Keratinocyte (primary cell): ENCODE measurements around the gene TNFRSF25. TPM values are rescaled to one million over a fixed set of nuclear protein-coding genes. Genes with fewer than 3 reads are reported as not detected.

Experiments used
- DNase-seq: peaks from one replicate; pipeline ENCODE4 v3.0.0-alpha.2; 2011; ENCODE audit warnings: low read depth, missing footprints, low spot score
- FAIRE-seq: peaks from 2 replicates; lab custom pipeline; 2011; peaks lifted over from hg19 to GRCh38; lab: Jason Lieb, UNC
- H2AFZ ChIP-seq: 2 replicates; pipeline ENCODE4 v1.6.0; 2012; ENCODE audit warnings: low read length, control low read depth, inconsistent platforms; ENCODE audit not compliant: control insufficient read depth
- H3K27ac ChIP-seq: 2 replicates; pipeline ENCODE4 v1.5.1; 2011; ENCODE audit warnings: low read length; ENCODE audit not compliant: control insufficient read depth, insufficient read depth
- H3K27me3 ChIP-seq: 3 replicates; pipeline ENCODE4 v1.6.0; 2011; ENCODE audit warnings: low read length; ENCODE audit not compliant: control insufficient read depth, insufficient read depth; ENCODE audit errors: extremely low read depth
- H3K36me3 ChIP-seq, 2 experiments: 2 replicates in 1 of 2; 3 replicates in 1 of 2; pipeline ENCODE4 v1.5.1; 2011; ENCODE audit warnings: low read length in 2 of 2, mild to moderate bottlenecking in 1 of 2; ENCODE audit not compliant: control insufficient read depth in 2 of 2, insufficient read depth in 2 of 2; ENCODE audit errors: extremely low read depth in 1 of 2
- H3K4me1 ChIP-seq: 3 replicates; pipeline ENCODE4 v1.5.1; 2011; ENCODE audit warnings: low read length; ENCODE audit not compliant: control insufficient read depth, insufficient read depth; ENCODE audit errors: extremely low read depth
- H3K4me2 ChIP-seq: 3 replicates; pipeline ENCODE4 v1.6.0; 2011; ENCODE audit warnings: low read depth, low read length; ENCODE audit not compliant: control insufficient read depth, insufficient read depth; ENCODE audit errors: extremely low read depth
- H3K4me3 ChIP-seq, 3 experiments: fragments of 200-600 bp in 1 of 3; sonication (generic) in 1 of 3; 2 replicates in 2 of 3; 3 replicates in 1 of 3; pipeline ENCODE4 v1.5.1; 2011 to 2016; ENCODE audit warnings: low read length in 3 of 3, mild to moderate bottlenecking in 3 of 3, control low read depth in 2 of 3, inconsistent platforms in 1 of 3, low read depth in 1 of 3, mixed read lengths in 1 of 3, mixed run types in 1 of 3, moderate library complexity in 1 of 3; ENCODE audit not compliant: control insufficient read depth in 2 of 3, insufficient read depth in 2 of 3; ENCODE audit errors: extremely low read depth in 1 of 3
- H3K79me2 ChIP-seq: 2 replicates; pipeline ENCODE4 v1.6.0; 2012; ENCODE audit warnings: low read length; ENCODE audit not compliant: control insufficient read depth, insufficient read depth
- H3K9ac ChIP-seq: 3 replicates; pipeline ENCODE4 v1.6.0; 2011; ENCODE audit warnings: low read length; ENCODE audit not compliant: control insufficient read depth, insufficient read depth; ENCODE audit errors: extremely low read depth
- H3K9me1 ChIP-seq: 3 replicates; pipeline ENCODE4 v1.6.0; 2011; ENCODE audit warnings: low read length; ENCODE audit not compliant: control insufficient read depth, insufficient read depth; ENCODE audit errors: extremely low read depth
- H3K9me3 ChIP-seq: 2 replicates; pipeline ENCODE4 v1.5.1; 2012; ENCODE audit warnings: low read depth, low read length; ENCODE audit not compliant: control insufficient read depth
- H4K20me1 ChIP-seq: 3 replicates; pipeline ENCODE4 v1.6.0; 2011; ENCODE audit warnings: low read length; ENCODE audit not compliant: control insufficient read depth, insufficient read depth; ENCODE audit errors: extremely low read depth
- EZH2 ChIP-seq: IDR thresholded peaks from one replicate; pipeline ENCODE4 v1.6.1; 2012; ENCODE audit warnings: inconsistent platforms, mild to moderate bottlenecking, low read length, moderate library complexity
- dilution Hi-C: fragments of 300-500 bp; cut with MboI; formaldehyde crosslinking; loops from one replicate; pipeline ENCODE4 v1.7.0; 2020; ENCODE audit warnings: low sequenced_read_pairs; ENCODE audit not compliant: extremely low pct_ligation_motif_present
- polyA plus RNA-seq, 5 experiments: library from polyadenylated mRNA; depleted of rRNA in 3 of 5; stranded (reverse) in 3 of 5; stranded (forward) in 1 of 5; unstranded in 1 of 5; fragments of >200 nt; gene quantifications; 1 replicate in 1 of 5; 2 replicates in 3 of 5; 3 replicates in 1 of 5; pipeline versions ENCODE4 v1.2.1 to v1.2.3, GENCODE V29; 2011 to 2012; ENCODE audit warnings: missing spikeins in 2 of 5, low read depth in 1 of 5, low replicate concordance in 1 of 5
- TF ChIP-seq, protein P1 (sequence below), 3 experiments: IDR thresholded peaks in 1 of 3; conservative IDR thresholded peaks in 1 of 3; optimal IDR thresholded peaks in 1 of 3; 2 replicates in 2 of 3; 3 replicates in 1 of 3; pipeline versions ENCODE3 to v1.5.1; 2011; ENCODE audit warnings: low read length in 3 of 3, mild to moderate bottlenecking in 3 of 3, moderate library complexity in 2 of 3, control low read depth in 1 of 3, inconsistent platforms in 1 of 3; ENCODE audit not compliant: insufficient read depth in 2 of 3; ENCODE audit errors: extremely low read depth in 1 of 3

Gene TNFRSF25
- polyA plus RNA-seq, 1 donor (not counting 4 experiments of a cell fraction or from before 2014, with no cell fraction given): 12.4 TPM

DNA sequence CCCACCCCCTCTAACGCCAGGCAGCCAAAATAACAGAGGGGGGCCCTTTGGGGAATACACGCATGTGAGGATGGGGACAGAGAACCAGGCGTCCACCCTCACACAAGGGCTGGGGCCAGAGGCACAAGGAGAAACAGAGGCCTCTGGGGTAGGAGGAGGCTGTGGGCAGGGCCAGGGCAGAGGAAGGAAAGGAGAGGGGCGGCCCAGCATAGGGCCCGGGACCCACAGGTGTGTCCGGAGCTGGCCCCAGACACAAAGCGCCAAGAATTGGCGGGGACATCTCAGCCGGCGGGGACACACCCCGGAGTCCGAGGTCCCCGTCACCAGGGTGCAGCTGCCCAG lies 18.8 kb upstream of the TNFRSF25 start:
- Histone ChIP-seq H3K79me2 (peaks cover 30% of the 10 kb centered on the region), H3K9me1 (no peaks in the 10 kb centered on the region), H2AFZ (no peak overlapping the region), H3K36me3 (peaks cover 7 to 29% of the 10 kb centered on the region in 2 experiments), H3K9me3 (no peaks in the 10 kb centered on the region), H3K4me2 (peak overlapping the region; percentile 66), H3K4me1 (peaks cover 42% of the 10 kb centered on the region), H3K4me3 (peak overlapping the region; percentile 38 to 67 (median 44)), H3K27ac (no peak overlapping the region), H4K20me1 (no peaks in the 10 kb centered on the region), H3K27me3 (no peaks in the 10 kb centered on the region), H3K9ac (peak overlapping the region; percentile 61)
- dilution Hi-C loops: no loop called here
- FAIRE-seq (no peak), DNase-seq (no peak)
- no peak for TF ChIP-seq EZH2
- TF ChIP-seq, protein P1, sequence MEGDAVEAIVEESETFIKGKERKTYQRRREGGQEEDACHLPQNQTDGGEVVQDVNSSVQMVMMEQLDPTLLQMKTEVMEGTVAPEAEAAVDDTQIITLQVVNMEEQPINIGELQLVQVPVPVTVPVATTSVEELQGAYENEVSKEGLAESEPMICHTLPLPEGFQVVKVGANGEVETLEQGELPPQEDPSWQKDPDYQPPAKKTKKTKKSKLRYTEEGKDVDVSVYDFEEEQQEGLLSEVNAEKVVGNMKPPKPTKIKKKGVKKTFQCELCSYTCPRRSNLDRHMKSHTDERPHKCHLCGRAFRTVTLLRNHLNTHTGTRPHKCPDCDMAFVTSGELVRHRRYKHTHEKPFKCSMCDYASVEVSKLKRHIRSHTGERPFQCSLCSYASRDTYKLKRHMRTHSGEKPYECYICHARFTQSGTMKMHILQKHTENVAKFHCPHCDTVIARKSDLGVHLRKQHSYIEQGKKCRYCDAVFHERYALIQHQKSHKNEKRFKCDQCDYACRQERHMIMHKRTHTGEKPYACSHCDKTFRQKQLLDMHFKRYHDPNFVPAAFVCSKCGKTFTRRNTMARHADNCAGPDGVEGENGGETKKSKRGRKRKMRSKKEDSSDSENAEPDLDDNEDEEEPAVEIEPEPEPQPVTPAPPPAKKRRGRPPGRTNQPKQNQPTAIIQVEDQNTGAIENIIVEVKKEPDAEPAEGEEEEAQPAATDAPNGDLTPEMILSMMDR (optimal IDR thresholded peaks at IDR 0.05 in 1 of 3, IDR thresholded peaks at IDR 0.05 in 1 of 3, conservative IDR thresholded peaks at IDR 0.05 in 1 of 3; ENCODE audit: extremely low read depth in 1 of 3, insufficient read depth in 2 of 3, low read length in 3 of 3): no peak

GRCh38 chr1:6483761-6484117 lies 17.8 kb upstream of the TNFRSF25 start:
- dilution Hi-C loops: no loop called here
- peaks cover 30% of the 10 kb centered on the region for H3K79me2 ChIP-seq
- no peak overlapping the region for H3K4me2 ChIP-seq
- H3K4me1 ChIP-seq: peaks cover 36% of the 10 kb centered on the region
- no peak overlapping the region for H2AFZ ChIP-seq
- H3K9me1 ChIP-seq: no peaks in the 10 kb centered on the region
- H3K27ac ChIP-seq: no peak overlapping the region
- no peaks in the 10 kb centered on the region for H4K20me1 ChIP-seq
- FAIRE-seq (no peak), DNase-seq (no peak)
- H3K4me3 ChIP-seq: no peak overlapping the region
- H3K36me3 ChIP-seq: peaks cover 10 to 29% of the 10 kb centered on the region in 2 experiments
- no peak overlapping the region for H3K9ac ChIP-seq
- TF ChIP-seq, protein P1 (optimal IDR thresholded peaks at IDR 0.05 in 1 of 3, IDR thresholded peaks at IDR 0.05 in 1 of 3, conservative IDR thresholded peaks at IDR 0.05 in 1 of 3; ENCODE audit: extremely low read depth in 1 of 3, insufficient read depth in 2 of 3, low read length in 3 of 3): no peak
- no peak for TF ChIP-seq EZH2
- no peaks in the 10 kb centered on the region for H3K9me3 ChIP-seq
- H3K27me3 ChIP-seq: no peaks in the 10 kb centered on the region
